Measurements from ENCODE around the gene NCMAP. TPM values are rescaled to one million over a fixed set of nuclear protein-coding genes. Genes with fewer than 3 reads are reported as not detected.
"Not testable (repeated sequence)": the region's sequence is repeated elsewhere in the genome, so short reads cannot be mapped to it uniquely, and the experiment has no call there.

NCMAP gene
- total and polyA plus RNA-seq, 4 donors, result 1.5 to 20.2 (median 5.9) TPM

- ATAC-seq (ENCODE audit: insufficient read depth, low FRiP score) (no peak), DNase-seq (no peak)
- no peak overlapping the region for H3K9ac ChIP-seq (ENCODE audit: insufficient read depth in 1 of 2, low read length in 2 of 2)
- H3K9me3 ChIP-seq (ENCODE audit: control insufficient read depth in 4 of 4, insufficient read depth in 3 of 4, low read length in 3 of 4), result no peaks in the 10 kb centered on the region
- H3K36me3 ChIP-seq (ENCODE audit: control insufficient read depth in 4 of 4, insufficient read depth in 4 of 4, low read length in 4 of 4), result peaks cover 0 to 2% (median 0%) of the 10 kb centered on the region in 4 donors
- no peak overlapping the region for H3K4me3 ChIP-seq
- no peak for TF ChIP-seq CTCF (IDR thresholded peaks at IDR 0.05; ENCODE audit: control extremely low read depth, extremely low read depth)
- H3K27ac ChIP-seq (ENCODE audit: low read depth in 1 of 2, low read length in 1 of 2), result no peak overlapping the region
- 84 to 87% methylated on average over 7 of the region's 7 CpGs for WGBS, 2 donors
- no peaks in the 10 kb centered on the region for H3K27me3 ChIP-seq (ENCODE audit: control insufficient read depth in 3 of 3, insufficient read depth in 3 of 3, low read length in 2 of 3)
- H3K4me1 ChIP-seq (ENCODE audit: control insufficient read depth in 5 of 5, insufficient read depth in 5 of 5, low read length in 5 of 5), result peaks cover 0 to 5% (median 0%) of the 10 kb centered on the region in 5 donors
Observed at GRCh38 chr1:24526045-24526444, 29.8 kb upstream of the NCMAP start.

GRCh38 chr1:24526940-24527542 lies 28.8 kb upstream of the NCMAP start:
- H3K27me3 ChIP-seq (ENCODE audit: control insufficient read depth in 3 of 3, insufficient read depth in 3 of 3, low read length in 2 of 3), result no peaks in the 10 kb centered on the region
- ATAC-seq (ENCODE audit: insufficient read depth, low FRiP score) (no peak), DNase-seq (no peak)
- peaks cover 0 to 2% (median 0%) of the 10 kb centered on the region in 4 donors for H3K36me3 ChIP-seq (ENCODE audit: control insufficient read depth in 4 of 4, insufficient read depth in 4 of 4, low read length in 4 of 4)
- no peaks in the 10 kb centered on the region for H3K9me3 ChIP-seq (ENCODE audit: control insufficient read depth in 4 of 4, insufficient read depth in 3 of 4, low read length in 3 of 4)
- TF ChIP-seq CTCF (IDR thresholded peaks at IDR 0.05; ENCODE audit: control extremely low read depth, extremely low read depth), result peak; percentile 10
- H3K4me3 ChIP-seq, result no peak overlapping the region
- H3K4me1 ChIP-seq (ENCODE audit: control insufficient read depth in 5 of 5, insufficient read depth in 5 of 5, low read length in 5 of 5), result peaks cover 0 to 5% (median 0%) of the 10 kb centered on the region in 5 donors
- H3K27ac ChIP-seq (ENCODE audit: low read depth in 1 of 2, low read length in 1 of 2), result no peak overlapping the region
- 81 to 86% methylated on average over 8 of the region's 8 CpGs for WGBS, 2 donors
- no peak overlapping the region for H3K9ac ChIP-seq (ENCODE audit: insufficient read depth in 1 of 2, low read length in 2 of 2)

- no peak overlapping the region for H3K4me3 ChIP-seq
- no peak for DNase-seq
- ATAC-seq (ENCODE audit: insufficient read depth, low FRiP score), result no peak
- H3K27ac ChIP-seq (ENCODE audit: low read depth in 1 of 2, low read length in 1 of 2), result no peak overlapping the region
- peaks cover 0 to 2% (median 0%) of the 10 kb centered on the region in 4 donors for H3K36me3 ChIP-seq (ENCODE audit: control insufficient read depth in 4 of 4, insufficient read depth in 4 of 4, low read length in 4 of 4)
- H3K9ac ChIP-seq (ENCODE audit: insufficient read depth in 1 of 2, low read length in 2 of 2), result no peak overlapping the region
- no peak for TF ChIP-seq CTCF (IDR thresholded peaks at IDR 0.05; ENCODE audit: control extremely low read depth, extremely low read depth)
- no peaks in the 10 kb centered on the region for H3K27me3 ChIP-seq (ENCODE audit: control insufficient read depth in 3 of 3, insufficient read depth in 3 of 3, low read length in 2 of 3)
- 96 to 99% methylated on average over 2 of the region's 2 CpGs for WGBS, 2 donors
- H3K4me1 ChIP-seq (ENCODE audit: control insufficient read depth in 5 of 5, insufficient read depth in 5 of 5, low read length in 5 of 5), result peaks cover 0 to 5% (median 0%) of the 10 kb centered on the region in 5 donors
- H3K9me3 ChIP-seq (ENCODE audit: control insufficient read depth in 4 of 4, insufficient read depth in 3 of 4, low read length in 3 of 4), result no peaks in the 10 kb centered on the region
Observed at GRCh38 chr1:24528744-24529143, 27.1 kb upstream of the NCMAP start.

- WGBS, 2 donors, result 94 to 95% methylated on average over 7 of the region's 7 CpGs
- H3K9ac ChIP-seq (ENCODE audit: insufficient read depth in 1 of 2, low read length in 2 of 2); H3K27me3 ChIP-seq (ENCODE audit: control insufficient read depth in 3 of 3, insufficient read depth in 3 of 3, low read length in 2 of 3); H3K36me3 ChIP-seq (ENCODE audit: control insufficient read depth in 4 of 4, insufficient read depth in 4 of 4, low read length in 4 of 4); H3K9me3 ChIP-seq (ENCODE audit: control insufficient read depth in 4 of 4, insufficient read depth in 3 of 4, low read length in 3 of 4); H3K4me3 ChIP-seq; ATAC-seq (ENCODE audit: insufficient read depth, low FRiP score); H3K4me1 ChIP-seq (ENCODE audit: control insufficient read depth in 5 of 5, insufficient read depth in 5 of 5, low read length in 5 of 5); H3K27ac ChIP-seq (ENCODE audit: low read depth in 1 of 2, low read length in 1 of 2); DNase-seq: not testable (repeated sequence)
Observed at GRCh38 chr1:24529292-24529691, 26.6 kb upstream of the NCMAP start.

Measured in lung (tissue), 12 donors.